DMS79 (cell line): ENCODE measurements around the gene COX6A2.

Source experiments
- DNase-seq: peaks from one replicate; lab custom pipeline; 2025; lab: John Stamatoyannopoulos, UW

COX6A2 gene

DNA sequence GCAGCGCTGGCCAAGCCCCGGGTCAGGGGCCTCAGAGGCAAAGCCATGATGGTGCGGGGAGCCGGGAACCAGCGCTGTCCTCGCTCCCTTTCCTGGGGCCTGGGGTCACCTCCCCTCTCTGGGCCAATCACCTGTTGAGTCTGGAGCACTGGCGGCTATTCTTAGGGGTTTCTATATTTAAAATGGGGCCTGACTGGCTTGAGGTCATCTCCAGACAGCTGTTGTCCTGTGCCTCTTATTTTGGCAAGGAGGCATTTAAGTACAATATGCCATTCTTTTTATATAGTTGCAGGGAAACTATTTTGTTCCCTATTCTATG is at the start of gene COX6A2:
Gene COX6A2, minus strand, starts transcription at position 82 of the 319 bp plus-strand sequence. Its CDS starts 35 bp downstream, at position 47.
- DNase-seq: no peak

DNA sequence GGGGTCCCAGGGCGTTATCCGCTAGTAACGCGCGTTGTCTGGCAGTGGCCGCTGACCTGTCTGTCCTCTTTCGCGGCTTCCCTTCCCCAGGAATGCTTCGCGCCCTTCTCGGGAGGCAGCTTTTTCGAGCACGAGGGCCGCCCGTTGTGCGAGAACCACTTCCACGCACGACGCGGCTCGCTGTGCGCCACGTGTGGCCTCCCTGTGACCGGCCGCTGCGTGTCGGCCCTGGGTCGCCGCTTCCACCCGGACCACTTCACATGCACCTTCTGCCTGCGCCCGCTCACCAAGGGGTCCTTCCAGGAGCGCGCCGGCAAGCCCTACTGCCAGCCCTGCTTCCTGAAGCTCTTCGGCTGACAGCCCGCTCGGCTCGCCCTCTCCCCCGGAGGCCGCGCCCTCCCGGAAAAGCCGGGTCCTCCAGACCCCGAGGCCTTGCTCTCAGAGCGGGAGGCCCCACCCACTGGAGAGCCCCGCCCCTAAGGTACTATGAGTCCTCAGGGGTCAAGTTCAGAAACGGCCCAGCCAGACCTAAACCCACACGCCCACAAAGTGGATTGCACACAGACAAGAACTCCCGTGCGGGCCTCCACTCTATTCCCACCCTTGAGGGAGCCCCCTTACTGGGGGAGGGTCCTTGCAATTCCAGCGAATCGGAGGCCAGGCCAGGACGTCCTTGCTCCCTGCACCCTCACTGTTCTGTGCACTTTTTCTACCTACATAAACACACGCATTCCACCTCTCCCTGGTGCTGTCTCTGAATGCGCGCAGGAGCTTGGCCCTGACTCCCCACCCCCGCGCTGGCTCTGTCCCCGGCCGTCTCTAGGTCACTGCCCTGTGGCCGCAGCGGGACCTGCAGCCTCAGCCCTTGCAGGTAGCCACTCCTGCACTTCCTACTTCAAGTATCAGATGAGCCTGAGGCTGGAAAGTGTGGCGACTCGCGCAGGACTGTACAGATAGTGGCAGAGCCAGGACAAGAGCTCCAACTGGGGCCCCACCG is 49.4 kb upstream of the COX6A2 start:
- no peak for DNase-seq

DNA sequence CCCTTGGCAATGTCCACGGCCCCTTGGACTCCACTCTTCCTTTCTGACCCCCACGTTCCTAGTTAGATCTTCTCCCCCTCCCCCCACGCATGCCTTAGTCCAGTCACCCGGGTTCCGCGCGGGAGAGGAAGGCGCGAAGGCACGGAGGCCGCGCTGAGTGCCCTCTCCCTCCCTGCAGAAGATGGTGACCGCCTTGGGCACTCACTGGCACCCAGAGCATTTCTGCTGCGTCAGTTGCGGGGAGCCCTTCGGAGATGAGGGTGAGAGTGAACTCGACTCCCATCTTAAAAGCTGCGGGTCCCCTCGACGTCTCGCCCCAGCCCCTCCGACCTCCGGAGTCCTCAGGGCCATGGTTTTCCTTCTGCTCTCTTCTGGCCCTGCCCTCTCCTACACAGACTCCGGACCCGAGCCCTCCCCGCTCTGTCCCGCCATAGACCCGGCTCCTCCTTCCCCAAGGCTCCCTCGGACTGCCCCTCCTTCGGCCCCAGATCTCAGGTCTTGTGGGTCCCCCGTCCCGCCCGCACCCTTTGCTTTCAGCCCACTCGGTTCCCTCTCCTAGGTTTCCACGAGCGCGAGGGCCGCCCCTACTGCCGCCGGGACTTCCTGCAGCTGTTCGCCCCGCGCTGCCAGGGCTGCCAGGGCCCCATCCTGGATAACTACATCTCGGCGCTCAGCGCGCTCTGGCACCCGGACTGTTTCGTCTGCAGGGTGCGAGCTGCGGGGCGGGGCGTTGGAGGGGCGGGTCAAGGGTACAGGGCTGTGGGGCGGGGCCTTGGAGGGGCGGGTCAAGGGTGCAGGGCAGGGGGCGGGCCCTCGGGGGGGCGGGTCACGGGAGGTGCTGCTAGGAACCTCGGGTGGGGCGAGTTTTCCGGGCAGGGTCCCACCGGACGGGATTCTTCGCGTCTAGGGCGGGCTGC is 48.4 kb upstream of the COX6A2 start:
- no peak for DNase-seq

DNA sequence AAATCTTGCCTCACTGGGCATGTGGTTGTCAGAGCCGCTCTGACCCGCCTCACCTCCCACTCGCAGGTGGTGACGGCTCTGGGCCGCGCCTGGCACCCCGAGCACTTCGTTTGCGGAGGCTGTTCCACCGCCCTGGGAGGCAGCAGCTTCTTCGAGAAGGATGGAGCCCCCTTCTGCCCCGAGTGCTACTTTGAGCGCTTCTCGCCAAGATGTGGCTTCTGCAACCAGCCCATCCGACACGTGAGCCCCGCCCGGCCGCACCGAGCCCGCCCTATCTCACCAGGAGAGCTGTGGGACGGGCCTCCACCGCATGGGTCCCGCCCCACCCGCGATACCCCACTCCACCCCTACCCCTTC is 47.8 kb upstream of the COX6A2 start:
- DNase-seq: no peak

DNA sequence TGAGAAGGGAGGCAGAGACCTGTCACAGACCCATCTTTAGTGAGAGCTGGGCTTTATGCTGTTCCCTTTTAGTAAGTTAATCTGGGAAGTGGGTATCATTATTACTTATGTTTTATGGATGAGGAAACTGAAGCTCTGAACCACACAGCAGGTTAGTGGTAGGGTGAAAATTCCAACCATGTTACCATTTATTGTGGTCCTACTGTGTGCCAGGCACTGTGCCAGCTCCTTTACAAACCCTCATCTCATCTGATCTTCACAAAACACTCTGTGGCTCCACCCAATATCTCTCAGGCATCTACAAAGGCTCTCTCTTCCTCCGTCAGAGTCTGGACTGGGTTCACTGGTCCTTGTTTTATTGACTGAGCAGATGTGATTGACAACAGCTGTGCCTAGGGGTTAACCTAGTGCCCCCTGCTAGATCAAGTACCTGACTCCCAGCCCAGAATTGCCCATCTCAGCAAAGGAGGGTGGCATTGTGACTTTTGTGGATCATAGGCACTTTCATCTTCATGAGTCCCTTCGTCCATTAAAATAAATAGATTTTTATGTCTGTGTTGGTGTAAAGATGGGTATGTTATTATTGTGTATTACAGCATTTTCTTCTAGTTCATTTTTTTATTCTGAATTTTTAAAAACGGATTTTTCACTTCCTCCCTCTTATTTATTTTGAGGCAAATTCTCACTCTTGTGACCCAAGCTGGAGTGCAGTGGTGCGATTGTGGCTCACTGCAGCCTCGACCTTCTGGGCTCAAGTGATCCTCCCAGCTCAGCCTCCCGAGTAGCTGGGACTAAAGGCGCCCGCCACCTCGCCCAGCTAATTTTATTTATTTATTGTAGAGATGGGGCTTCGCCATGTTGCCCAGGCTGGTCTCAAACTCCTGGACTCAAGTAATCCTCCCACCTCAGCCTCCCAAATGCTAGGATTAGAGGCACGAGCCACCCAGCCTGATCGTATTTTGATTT is 46.9 kb upstream of the COX6A2 start:
- no peak for DNase-seq

DNA sequence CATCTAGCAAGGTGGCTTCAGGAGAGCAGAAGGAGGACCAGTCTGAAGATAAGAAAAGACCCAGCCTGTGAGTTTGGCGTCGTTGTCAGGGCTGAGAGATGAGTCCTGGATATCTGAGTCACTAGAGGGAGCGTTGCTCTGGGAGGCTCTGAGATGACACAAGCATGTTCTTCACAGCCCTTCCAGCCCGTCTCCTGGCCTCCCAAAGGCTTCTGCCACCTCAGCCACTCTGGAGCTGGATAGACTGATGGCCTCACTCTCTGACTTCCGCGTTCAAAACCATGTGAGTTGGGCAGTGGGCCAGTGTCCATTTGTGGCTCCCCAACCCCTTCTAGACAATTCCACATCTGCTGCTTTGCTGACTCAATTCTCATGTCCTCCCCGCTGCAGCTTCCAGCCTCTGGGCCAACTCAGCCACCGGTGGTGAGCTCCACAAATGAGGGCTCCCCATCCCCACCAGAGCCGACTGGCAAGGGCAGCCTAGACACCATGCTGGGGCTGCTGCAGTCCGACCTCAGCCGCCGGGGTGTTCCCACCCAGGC is 46.1 kb upstream of the COX6A2 start:
- DNase-seq: no peak

DNA sequence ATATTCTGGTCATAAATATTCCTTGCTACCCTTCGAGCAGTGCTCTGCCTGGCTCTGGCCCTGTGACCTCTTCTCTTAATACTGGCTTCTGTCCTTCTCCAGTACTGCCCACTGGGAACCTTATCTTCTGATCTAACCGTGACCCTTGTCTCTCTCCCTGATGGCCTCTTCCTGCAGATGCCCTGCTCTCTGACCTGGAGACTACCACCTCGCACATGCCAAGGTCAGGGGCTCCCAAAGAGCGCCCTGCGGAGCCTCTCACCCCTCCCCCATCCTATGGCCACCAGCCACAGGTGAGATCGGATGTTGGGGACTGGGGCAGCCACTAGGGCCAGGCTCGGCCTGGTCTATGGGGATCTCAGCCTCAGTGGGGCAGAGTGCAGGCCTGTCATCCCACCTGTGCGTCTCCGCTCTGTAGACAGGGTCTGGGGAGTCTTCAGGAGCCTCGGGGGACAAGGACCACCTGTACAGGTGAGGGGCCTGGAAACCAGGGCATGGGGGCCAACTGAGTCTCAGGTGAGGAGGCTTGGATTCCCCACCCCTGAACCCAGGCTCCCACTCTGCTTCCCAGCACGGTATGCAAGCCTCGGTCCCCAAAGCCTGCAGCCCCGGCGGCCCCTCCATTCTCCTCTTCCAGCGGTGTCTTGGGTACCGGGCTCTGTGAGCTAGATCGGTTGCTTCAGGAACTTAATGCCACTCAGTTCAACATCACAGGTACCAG is 45.3 kb upstream of the COX6A2 start:
- DNase-seq: no peak

DNA sequence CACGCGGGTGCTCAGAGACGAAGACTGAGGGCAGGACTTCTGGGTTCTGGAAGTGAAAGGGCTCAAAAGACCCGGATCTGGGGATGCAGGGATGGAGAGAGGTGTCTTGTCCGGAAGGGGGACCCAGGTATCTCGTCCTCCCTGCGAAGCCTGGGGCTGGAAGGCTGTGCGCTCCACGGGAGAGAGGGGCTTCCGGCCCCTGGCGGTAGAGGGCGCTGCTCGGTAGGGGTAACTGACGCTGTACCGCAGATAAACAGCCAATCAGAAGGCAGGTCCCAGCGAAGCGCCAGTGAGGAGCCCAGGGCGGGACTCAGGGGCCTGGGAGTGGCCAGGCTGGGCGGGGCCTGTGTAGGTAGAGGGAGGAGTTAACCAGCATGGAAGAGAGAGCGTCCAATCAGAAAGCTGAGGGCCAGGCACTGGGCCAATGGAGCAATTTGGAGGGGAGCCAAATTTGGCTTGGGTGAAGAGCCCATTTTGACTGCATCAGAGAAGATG is 44.6 kb upstream of the COX6A2 start:
- DNase-seq: peak; percentile 94

DNA sequence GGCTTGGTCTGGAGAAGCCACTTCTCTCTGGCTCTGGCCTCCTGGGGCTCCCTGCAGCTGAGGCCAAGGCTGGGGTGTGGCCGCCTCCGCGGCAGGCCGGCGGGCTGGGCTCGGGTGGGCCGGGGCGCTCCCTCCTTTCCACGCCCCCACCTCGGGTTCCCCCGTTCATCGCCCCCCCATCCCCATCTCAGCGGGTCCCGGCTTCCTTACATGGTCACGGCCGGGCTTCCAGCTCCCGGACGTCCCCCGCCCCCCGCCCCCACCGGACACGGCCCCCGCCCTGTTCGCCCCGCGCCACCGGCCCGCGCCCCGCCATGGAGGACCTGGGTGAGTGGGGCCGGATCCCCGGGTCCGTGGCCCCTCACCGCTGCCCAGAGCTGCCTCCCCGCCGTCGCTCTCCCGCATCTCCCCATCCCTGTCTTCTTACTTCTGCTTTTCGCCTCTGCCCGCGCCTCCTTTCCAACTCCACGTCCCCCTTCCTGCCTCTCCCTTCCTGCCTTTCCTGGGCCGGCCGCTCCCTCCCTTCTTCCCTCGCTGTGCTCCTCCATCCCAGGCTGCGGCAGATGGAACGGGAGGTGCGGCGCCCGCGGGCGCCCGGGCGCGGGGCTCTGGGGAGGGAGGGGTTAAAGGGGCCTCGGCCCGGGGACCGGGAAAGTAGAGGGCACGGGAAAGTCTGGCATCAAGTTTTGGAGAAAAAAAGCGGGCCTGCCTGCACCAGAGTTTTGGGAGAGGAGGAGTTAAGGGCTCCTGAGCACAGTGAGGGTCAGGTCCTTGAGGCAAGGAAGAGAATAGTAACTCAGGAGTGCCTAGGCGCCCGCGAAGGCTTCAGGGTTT is 43.9 kb upstream of the COX6A2 start, which contains the start of gene TGFB1I1:
Gene TGFB1I1, plus strand, starts transcription at position 278 of the 834 bp plus-strand sequence. Its CDS starts 37 bp downstream, at position 315.
- no peak for DNase-seq

DNA sequence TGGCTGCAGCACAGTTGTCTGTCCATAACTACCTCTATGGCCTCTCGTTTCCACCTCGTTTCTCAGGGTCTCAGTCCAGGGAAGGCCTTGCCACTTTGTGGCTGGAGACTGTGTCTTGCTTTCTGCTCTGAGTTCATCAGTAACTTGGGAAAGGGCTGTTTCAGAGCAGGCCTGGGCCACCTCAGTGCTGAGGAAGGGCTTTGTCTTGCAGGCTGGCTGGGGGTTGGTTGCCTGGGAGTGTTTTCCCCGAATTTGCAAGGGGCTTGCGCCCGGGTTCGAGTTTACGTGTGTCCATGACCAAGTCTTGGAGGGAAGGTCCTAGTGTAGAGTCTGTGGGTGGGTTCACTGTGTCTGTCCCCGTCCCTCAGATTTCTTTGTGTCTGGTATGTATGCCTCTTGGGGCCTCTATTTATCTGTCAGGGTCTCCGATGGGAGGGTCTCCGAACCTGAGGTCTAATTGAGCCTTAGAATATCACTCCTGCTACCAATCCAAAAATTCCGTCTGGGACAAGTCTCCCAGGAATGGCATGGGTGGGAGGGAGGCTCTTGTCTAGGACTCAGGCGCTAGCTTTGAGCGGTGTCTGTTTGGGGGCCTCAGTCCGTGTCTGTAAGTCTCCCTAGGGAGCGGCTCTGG is 43.2 kb upstream of the COX6A2 start:
- no peak for DNase-seq

DNA sequence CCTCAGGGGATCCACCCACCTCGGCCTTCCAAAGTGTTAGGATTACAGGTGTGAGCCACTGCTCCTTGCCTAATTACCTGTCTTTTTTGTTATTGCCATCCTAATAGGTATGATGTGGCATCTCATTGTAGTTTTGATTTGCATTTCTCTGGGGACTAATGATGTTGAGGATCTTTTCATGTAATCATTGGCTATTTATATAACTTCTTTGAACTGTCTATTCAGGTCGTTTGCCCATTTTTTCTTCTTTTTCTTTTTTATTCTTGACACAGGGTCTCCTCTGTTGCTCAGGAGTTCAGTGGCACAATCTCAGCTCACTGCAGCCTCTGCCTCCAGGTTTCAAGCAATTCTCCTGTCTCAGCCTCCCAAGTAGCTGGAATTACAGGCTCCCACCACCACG is 42.5 kb upstream of the COX6A2 start:
- DNase-seq: no peak

DNA sequence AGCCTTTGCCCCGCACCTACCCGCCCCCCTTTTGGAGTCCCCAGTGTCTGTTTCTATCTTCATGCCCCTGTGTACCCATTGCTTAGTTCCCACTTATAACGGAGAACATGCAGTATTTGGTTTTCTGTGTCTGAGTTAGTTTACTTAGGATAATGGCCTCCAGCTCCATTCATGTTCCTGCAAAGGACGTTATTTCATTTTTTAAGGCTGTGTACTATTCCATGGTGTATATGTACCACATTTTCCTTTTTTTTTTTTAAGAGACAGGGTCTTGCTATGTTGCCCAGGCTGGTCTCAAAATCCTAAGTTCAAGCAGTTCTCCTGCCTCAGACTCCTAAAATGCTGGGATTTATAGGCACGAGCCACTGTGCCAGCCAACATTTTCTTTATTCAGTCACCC is 39.7 kb upstream of the COX6A2 start:
- no peak for DNase-seq

DNA sequence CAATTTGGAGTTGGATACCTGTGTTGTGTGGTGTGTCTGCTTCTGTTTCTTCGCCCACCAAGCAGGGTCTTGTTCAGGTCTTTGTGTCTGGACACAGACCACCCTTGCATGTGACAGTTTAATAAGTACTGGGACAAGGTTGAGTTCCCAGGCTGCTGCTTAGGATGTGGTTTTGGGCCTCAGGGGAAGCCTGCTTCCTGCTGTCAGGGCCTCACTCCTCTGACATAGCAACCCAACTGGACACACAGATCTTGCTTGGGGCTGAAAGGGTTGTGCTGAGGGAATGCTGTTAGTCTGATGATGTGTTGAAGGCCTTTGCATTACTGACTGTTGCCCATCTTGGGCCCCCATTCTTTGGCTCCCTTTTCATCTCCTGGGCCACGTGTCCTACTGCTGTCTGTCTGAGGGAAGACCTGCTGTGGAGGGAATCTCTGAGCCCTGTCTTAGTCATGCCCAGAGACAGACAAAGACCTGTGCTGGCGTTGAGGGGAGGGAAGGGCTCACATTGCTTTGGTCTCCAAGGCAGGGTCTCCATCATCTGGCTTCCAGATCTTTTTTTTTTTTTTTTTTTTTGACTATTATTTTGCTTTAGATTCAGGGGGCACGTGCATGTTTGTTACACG is 39.1 kb upstream of the COX6A2 start:
- no peak for DNase-seq

DNA sequence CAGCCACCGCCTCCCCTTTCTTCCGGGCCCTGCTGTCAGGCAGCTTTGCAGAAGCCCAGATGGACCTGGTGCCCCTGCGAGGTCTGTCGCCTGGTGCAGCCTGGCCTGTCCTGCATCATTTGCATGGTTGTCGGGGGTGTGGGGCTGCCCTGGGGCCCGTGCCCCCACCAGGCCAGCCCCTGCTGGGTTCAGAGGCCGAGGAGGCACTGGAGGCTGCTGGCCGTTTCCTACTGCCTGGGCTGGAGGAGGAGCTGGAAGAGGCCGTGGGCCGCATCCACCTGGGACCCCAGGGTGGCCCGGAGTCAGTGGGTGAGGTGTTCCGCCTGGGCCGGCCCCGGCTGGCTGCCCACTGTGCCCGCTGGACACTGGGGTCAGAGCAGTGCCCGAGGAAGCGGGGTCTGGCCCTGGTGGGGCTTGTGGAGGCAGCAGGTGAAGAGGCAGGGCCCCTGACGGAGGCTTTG is 38.3 kb upstream of the COX6A2 start:
- no peak for DNase-seq

DNA sequence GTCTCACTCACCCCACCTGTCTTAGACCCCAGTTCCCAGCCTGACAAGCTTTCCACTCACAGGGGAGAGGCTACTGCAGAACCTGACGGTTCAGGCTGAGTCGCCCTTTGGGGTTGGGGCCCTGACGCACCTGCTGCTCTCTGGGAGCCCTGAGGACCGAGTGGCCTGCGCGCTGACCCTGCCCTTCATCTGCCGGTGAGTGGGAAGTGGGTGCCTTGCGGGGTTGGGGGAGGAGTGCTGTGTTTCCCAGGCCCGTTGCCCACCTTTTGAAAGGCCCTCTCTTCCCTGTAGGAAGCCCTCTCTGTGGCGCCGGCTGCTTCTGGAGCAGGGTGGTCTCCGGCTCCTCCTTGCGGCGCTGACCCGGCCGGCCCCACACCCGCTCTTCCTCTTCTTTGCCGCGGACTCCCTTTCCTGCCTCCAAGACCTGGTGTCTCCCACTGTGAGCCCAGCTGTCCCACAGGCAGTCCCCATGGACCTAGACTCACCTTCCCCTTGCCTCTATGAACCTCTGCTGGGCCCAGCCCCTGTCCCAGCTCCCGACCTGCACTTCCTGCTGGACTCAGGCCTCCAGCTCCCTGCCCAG is 37.7 kb upstream of the COX6A2 start:
- DNase-seq: no peak

DNA sequence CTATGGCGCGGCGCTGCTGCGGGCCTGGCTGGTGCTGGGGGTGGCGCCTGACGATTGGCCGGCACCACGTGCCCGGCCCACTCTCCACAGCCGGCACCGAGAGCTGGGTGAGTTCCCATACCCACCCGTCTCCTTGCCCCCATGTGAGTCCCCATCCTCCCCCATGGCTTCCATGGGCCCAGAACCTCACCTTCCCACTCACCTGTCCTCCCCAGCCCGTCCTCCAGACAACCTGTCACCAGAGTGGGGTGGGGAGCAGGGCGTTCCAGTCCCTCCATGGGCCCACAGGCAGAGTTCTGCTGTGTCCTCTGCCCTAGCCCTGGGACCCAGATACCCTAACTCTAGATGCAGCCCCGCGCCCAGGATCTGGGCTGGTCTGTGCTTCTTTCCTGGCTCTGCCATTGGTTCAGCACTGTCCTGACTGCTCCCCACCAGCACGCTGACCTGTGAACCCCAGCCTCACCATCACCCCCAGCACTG is 36.7 kb upstream of the COX6A2 start:
- DNase-seq: no peak

DNA sequence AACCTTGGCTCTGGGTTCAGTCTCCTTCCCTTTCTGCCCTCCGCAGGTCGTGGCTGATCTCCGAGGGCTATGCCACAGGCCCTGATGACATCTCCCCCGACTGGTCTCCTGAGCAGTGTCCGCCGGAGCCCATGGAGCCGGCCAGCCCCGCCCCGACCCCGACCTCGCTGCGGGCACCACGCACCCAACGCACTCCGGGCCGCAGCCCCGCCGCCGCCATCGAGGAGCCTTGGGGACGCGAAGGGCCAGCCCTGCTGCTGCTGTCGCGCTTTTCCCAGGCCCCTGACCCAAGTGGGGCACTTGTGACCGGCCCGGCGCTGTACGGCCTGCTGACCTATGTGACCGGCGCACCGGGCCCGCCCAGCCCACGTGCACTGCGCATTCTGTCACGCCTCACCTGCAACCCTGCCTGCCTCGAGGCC is 36.2 kb upstream of the COX6A2 start:
- no peak for DNase-seq
